PC-3 (cell line): ENCODE data around the gene IGSF9B.

Experiments used
- CTCF ChIP-seq: fragments of 300-600 bp; sonication (generic); conservative IDR thresholded peaks from 2 replicates; pipeline ENCODE4 v1.5.1; 2017; ENCODE audit warnings: antibody characterized with exemption, low read depth, mild to moderate bottlenecking, low read length
- EZH2 ChIP-seq: fragments of 300-600 bp; sonication (generic); IDR thresholded peaks from one replicate; pipeline ENCODE4 v1.6.1; 2017; ENCODE audit warnings: antibody characterized with exemption, mild to moderate bottlenecking, low read length; ENCODE audit not compliant: unreplicated experiment
- EZH2phosphoT487 ChIP-seq: fragments of 300-600 bp; sonication (generic); IDR thresholded peaks from 2 replicates; pipeline ENCODE4 v1.6.1; 2018; ENCODE audit warnings: mild to moderate bottlenecking, antibody characterized with exemption, low read length, borderline replicate concordance

GRCh38 chr11:133903875-133904817 lies 52.6 kb downstream of the IGSF9B start:
- TF ChIP-seq EZH2 (no peak), CTCF (no peak), EZH2phosphoT487 (no peak)
